ENCODE data around the gene RGS9.
A peak's percentile ranks its signal among the peaks of the same experiment; 100 is the strongest.
"Not testable (repeated sequence)": the region's sequence is repeated elsewhere in the genome, so short reads cannot be mapped to it uniquely, and the experiment has no call there.

The RGS9 gene

DNA sequence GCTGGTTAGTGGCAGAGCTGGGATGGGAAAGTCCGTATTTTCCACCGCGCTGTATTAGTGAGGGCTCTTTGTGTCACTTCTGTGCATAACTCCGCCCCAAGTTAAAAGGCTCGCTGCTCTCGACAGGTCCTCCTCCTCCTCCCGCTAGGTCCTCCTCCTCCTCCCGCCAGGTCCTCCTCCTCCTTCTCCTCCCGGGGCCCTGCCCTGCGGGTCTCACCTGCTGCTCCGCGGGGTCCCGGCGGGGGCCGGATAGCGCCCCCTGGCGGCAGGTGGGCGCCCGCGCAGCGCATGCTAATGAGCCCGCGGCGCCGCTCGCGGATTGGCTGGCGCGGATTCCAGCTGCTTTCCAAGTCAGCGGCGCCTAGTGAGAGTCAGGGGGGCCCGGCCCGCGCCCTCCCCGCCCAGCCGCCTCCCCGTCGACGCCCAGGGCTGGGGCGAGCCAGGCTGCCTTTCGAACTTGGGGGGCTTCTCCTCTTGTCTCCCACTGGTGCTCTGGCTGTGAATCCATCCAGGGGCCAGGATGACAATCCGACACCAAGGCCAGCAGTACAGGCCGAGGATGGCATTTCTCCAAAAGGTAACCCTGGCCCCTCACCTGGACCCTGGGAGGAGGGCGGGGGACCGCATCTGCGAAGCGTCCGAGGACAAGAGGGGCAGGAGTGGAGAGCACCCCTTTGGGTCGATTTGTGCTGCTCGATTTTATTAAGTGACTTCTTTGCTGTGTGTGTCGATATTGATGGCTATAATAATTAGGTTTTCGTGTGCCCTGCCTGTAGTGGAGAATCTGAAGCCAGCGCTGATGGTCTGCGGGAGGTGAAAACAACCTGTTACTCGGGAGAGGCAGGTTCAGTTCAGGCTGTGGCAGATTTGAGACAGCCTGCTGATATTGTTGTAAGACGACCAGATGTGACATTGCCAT, at the start of gene RGS9:
RGS9 (plus strand) TSS at position 350 of the 919 bp plus-strand sequence; CDS start at position 521, 171 bp downstream.
- peak; percentile 53 for DNase-seq (ENCODE audit: low read depth)

DNA sequence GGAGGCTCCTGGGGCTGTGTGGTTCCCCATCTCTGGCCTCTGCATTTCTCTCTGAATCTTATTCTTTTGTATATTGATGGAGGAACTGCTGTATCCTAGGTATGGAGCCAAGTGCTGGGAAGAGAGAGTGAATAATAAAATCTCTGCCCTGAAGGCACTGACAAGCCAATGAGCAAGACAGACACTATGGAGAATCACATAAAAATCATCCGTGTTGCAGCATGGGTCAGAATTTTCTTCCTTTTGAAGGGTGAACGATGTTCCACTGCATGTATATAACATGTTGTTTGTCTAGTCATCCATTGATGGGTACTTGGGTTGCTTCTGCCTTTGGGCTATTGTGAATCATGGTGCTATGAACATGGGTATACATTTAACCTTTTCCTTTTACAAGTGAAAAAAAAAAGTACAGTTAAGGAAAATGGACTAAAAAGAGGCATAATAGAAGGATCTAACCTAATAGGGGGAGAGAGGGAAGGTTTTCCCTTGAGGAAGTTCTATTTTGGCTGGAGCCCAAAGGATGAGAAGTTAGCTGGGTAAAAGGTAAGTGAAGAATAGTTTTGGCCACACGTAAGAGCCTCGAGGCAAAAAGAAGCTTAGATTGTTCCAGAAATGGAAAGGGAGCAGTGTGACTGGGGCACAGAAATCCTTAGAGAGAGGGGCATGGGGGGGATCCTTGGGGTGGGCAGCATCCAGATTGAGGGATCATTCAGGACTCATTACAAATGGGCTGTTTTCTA, 48.4 kb upstream of the RGS9 start:
- DNase-seq (ENCODE audit: low read depth), result no peak

DNA sequence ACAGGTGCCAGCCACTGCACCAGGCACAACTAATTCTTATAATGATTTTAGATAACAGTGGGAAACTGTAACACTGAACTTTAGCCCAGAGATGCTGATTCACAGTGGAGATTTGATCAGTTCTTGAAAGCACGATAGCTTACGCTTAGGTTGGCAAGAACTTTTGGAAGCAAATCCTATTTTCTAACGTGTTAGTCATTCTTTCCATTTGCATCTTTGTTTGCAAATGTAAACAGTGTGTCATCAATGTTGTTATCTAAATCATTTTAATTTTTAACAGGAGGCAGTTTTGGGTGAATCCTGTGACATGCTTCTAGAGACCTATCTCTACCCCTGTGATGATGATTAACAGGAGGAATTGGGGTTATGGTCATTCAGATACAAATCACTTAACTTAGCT, 44.9 kb upstream of the RGS9 start:
- no peak for DNase-seq (ENCODE audit: low read depth)

DNA sequence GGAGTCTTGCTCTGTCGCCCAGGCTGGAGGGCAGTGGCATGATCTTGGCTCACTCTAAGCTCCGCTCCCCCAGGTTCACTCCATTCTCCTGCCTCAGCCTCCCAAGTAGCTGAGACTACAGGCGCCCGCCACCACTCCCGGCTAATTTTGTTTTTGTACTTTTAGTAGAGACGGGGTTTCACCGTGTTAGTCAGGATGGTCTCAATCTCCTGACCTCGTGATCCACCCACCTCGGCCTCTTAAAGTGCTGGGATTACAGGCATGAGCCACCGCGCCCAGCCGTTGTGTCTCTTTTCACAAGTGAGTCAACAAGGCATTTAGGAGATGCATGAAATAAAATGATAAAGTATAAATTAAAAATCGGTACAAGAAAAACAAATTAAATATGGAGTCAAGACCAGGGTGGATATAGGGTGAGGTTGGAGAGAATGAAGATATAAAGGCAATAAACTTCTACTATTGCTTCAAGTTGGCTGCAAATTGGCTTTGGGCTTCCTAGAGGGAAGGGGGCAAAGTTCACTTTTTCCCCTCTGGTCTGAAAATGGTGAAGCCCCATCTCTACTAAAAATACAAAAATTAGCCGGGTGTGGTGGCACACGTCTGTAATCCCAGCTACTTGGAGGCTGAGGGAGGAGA, 44.3 kb upstream of the RGS9 start:
- not testable (repeated sequence) for DNase-seq (ENCODE audit: low read depth)

DNA sequence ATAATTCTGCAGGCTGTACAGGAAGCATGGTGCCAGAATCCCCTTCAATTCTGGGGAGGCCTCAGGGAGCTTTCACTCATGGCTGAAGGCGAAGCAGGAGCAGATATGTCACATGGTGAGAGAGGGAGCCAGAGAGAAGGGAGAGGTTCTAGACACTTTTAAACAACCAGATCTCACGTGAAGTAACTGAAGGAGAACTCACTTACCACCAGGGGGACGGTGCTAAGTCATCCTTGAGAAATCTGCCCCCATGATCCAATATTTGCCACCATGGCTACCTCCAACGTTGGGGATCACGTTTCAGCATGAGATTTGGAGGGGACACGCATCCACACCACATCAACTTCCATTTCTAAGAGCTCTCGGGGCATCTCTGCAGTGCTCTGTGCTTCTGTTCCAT, 43.2 kb upstream of the RGS9 start:
- no peak for DNase-seq (ENCODE audit: low read depth)

DNA sequence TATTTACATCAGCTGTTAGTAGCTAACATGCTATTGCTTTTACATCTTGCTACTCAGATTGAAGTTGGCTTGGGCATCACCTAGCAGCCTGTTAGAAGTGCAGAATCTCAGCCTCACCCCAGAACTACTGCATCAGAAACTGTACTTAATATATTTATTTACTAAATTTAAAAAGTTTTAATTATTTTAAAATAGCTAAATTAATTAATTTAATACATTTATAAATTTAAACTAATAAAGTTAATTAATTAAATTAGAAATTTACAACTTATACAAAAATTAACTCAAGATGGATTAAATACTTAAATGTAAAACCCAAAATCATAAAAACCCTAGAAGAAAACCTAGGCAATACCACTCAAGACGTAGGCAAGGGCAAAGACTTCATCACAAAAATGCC, 41.7 kb upstream of the RGS9 start:
- DNase-seq (ENCODE audit: low read depth), result no peak

DNA sequence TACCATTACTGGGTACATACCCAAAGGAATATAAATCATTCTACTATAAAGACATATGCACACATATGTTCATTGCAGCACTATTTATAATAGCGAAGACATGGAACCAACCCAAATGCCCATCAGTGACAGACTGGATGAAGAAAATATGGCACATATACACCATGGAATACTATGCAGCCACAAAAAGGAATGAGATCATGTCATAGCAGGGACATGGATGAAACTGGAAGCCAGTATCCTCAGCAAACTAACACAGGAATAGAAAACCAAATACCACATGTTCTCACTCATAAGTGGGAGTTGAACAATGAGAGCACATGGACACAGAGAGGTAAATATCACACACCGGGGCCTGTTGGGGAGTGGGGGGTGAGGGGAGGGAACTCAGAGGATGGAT, 40.8 kb upstream of the RGS9 start:
- DNase-seq (ENCODE audit: low read depth), result not testable (repeated sequence)

DNA sequence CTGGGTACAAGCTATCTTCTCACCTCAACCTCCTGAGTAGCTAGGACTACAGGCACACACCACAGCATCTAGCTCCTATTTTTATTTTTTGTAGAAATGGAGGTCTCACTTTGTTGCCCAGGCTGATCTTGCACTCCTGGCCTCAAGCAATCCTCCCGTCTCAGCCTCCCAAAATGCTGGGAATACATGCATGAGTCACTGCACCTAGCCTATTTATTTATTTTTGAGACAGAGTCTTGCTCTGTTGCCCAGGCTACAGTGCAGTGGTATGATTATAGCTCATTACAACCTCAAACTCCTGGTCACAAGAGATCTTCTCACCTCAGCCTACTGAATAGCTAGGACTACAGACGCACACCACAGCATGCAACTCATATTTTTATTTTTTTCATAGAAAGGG, 40.1 kb upstream of the RGS9 start:
- no peak for DNase-seq (ENCODE audit: low read depth)

DNA sequence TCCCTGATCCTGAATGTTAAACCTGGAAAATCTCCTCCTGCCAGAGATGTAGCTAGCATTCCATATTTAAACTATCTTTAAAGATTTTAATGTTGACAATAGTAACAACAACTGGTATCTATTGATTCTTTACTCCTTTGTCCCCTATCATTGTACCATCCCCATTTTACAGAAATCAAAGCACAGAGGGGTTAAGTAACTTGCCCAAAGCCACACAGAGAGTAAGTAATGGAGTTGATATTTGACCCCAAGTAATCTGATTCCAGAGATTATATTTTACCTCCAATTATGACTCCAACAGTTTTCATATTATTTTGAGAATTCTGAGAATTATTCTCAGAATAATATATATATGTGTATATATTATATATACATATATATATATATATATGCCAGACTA, 37.7 kb upstream of the RGS9 start:
- DNase-seq (ENCODE audit: low read depth), result no peak

DNA sequence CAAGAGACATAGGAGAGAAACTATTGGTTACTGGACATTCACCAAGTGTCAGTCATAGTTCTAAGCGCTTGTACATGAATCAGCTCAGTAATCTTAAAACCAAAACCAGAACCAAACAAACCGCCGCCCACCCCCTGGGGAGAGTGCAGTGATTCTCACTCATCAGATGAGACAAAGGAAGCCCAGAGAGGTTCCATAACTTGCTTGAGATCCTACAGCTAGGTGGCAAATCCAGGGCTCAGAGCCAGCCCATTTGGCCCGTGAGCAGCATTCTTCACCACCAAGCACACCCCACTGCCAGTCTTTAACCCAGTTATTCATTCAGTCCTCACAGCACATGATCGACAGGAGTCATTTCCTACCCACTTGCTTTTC, 37.2 kb upstream of the RGS9 start:
- peak; percentile 15 for DNase-seq (ENCODE audit: low read depth)

DNA sequence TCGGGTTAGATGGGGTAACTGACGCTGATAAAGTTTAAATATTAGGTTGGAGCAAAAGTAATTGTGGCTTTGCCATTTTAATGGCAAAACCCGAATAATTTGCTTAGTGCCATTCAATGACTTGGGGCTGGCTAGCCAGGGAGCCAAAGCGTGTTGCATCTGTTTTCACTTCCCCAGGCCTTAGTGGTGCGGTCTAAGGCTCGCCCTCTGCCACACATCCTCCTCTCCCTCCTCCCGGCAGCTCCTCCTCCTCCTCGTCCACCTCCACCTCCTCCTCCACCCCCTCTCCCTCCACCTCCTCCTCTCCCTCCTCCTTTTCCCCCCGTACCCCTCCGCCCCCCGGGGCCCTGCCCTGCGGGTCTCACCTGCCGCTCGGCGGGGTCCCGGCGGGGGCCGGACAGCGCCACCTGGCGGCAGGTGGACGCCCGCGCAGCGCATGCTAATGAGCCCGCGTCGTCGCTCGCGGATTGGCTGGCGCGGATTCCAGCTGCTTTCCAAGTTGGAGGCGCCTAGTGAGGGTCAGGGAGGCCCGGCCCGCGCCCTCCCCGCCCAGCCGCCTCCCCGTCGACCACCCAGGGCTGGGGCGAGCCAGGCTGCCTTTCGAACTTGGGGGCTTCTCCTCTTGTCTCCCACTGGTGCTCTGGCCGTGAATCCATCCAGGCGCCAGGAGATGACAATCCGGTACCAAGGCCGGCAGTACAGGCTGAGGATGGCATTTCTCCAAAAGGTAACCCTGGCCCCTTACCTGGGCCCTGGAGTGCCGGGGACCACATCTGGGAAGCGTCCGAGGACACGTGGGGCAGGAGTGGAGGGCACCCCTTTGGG, 36.6 kb upstream of the RGS9 start:
- DNase-seq (ENCODE audit: low read depth), result peak; percentile 56

DNA sequence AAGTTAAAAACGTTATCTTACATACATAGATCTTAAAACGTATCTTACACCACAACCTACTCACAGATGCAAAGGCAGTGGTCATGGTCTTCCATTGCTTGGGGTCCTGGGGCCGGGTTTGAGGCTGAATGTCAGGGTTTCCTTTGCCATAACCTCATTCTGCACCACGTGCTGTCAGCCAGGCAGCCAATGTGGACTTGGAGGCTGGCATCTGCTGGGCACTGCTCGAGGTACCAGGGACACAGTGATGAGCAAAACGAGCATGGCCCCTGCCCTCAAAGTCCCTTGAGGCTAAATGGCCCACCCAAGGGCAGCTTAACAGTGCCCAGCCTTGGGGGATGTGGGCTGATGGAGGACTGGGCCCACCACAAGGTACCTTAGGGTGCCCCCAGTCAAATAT, 35.8 kb upstream of the RGS9 start:
- no peak for DNase-seq (ENCODE audit: low read depth)

DNA sequence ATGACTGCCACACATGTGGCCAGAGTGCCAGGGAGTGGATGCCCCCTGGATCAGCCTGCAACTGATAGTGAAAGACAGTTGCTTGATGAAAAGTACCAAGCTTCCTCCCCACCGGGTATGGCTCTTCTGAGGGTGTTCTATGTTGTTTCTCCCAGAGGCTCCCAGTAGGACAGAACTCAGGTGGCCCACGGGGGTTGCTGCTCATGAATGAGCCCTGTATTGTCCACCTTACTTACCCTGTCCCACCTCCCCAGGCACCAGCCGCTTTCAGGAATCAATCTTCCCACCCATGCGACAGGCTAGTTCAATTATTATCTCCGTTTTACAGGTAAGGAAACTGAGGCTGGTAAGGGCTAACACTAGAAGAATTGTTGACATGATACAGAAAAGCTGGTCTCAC, 34.9 kb upstream of the RGS9 start:
- no peak for DNase-seq (ENCODE audit: low read depth)

DNA sequence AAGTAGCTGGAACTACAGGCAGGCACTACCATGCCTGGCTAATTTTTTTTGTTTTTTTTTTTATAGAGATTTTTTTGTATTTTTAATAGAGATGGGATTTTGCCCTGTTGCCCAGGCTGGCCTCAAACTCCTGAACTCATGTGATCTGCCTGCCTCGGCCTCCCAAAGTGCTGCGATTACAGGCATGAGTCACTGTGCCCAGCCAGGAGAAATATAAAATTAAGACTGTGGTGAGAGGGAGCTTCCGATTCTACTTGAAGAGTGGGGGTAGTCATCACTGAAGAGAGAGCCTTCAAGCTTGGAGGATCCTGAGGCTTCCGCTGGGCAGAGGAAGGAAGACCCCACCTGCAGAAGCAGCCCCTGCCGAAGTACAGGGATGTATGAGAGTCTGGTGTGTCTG, 34.4 kb upstream of the RGS9 start:
- no peak for DNase-seq (ENCODE audit: low read depth)

DNA sequence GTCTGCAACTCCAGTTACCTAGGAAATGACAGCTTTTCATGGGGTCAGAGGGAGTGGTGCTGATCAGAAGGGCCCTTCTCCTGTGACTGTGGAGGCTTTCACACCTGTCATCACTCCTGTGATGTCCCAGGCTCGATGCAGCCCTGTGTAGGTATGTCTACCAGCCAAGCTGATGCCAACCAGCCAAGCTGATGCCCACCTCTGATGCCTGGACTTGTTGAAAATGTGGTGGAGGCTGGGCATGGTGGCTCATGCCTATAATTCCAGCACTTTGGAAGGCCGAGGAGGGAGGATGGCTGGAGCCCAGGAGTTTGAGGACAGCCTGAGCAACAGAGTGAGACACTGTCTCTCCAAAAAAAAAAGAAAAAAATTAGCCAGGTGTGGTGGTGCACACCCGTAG, 33.7 kb upstream of the RGS9 start:
- no peak for DNase-seq (ENCODE audit: low read depth)

DNA sequence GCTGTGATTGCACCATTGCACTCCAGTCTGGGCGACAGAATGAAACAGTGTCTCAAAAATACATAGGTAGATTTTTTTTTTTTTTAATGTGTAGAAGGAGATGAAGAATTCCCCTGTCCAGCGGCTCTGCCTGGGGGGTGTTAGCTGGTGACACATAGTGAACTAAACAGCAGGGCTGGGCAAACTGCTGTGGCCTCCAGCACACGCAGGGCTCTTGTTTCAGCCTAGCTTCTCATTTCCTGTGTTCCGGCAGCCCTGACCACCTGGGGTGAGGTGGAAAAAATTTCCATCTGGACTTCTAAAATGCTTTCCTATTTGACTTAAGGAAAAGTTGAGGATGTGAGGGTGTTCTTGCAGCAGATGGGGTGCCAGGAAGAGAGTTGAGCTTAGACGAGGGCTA, 33.3 kb upstream of the RGS9 start:
- no peak for DNase-seq (ENCODE audit: low read depth)

DNA sequence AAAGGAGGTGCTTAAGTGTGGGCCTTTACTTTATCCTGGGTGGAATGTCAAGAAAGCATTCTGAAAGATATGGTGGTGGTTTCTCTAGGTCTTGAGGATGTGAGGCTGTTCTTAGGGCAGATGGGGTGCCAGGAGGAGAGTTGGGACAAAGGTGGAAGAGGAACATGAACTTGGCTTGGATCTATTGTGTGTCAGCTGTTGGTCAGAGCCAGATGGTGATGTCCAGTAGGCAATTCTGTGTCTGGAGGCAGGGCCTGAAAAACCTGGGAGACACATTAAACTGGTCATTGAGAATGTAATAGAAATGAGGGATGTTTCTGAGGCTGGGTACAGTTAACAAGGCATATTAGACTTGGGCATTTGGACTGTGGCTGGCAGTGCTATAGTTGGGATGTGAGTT, 32.6 kb upstream of the RGS9 start:
- no peak for DNase-seq (ENCODE audit: low read depth)

DNA sequence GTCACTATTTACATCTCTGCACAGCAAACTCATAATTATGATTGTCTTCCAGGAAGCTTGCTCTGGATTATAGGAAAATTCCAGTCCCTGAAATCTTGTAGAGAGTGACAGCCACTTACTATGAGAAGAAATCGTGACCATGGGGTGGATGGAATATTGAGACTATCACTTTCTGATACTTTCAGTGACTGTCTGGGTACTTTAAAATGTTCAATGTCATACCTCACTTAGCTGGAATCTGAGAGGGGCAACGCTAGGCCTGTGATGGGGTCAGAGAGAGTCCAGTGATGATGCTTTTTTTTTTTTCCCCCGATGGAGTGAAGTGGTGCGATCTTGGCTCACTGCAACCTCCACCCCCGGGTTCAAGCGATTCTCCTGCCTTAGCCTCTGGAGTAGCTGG, 32.2 kb upstream of the RGS9 start:
- no peak for DNase-seq (ENCODE audit: low read depth)

DNA sequence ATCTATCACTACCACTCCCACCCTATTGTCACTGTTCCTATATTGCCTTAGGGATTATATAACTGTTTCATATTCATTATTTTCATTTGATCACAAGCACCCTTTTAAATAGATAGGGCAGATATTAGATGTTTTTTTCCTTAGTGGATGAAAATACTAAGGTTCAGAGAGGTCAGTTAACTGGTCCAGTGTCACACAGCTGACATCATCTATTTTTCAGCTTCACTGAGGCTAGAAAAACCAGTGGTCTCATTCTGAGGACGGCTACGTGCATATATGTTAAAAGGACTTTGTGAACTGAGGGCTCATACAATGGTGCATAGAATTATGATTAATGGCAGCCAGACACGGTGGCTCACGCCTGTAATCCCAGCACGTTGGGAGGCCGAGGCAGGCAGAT, 29.0 kb upstream of the RGS9 start:
- no peak for DNase-seq (ENCODE audit: low read depth)

DNA sequence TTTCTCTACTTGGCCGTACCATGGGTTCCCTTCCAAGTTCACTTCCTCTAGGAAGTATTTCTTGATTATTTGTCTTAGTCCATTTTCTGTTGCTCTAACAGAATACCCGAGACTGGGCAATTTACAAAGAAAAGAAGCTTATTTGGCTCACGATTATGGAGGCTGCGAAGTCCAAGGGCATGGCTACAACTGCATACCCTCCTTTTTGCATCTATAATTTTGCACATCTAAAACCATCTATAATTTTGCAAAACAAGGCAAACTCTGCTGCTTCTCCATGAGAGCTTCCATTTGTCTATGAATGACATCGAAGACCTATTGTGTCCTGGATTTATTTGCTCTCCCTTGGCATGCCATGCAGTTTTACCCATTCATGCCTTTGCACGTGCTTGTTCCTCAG, 27.6 kb upstream of the RGS9 start:
- DNase-seq (ENCODE audit: low read depth), result no peak

DNA sequence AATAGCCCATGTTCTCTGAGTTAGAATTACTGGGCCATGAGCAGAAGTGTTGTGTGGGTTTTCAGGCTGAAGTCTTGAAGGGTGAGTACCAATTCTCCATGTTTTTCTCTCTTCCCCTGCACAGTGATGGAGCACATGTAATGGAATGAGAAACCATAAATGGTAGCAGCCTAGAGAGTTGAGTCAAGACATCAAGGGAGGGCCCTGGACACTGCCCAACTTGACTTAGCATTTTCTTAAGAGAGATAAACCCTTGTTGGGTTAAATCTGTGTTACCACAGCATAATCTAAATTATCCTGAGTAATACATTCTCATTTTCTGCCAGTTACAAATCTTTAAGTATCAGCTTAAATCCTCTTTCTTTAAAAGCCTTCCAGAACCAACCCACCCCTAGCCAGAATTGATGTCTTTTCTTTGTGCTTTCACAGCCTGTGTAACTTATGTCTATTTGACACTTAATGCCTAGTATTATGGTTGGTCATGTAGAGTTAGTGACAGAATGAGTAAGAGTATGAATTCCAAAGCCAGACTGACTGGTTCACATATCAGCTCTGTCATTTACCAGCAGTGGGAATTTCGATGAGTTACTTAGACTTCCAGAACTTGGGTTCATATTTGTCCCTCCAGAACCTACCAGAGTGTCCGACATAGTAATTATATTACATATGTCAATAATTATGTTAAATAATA, 27.0 kb upstream of the RGS9 start:
- DNase-seq (ENCODE audit: low read depth), result no peak

DNA sequence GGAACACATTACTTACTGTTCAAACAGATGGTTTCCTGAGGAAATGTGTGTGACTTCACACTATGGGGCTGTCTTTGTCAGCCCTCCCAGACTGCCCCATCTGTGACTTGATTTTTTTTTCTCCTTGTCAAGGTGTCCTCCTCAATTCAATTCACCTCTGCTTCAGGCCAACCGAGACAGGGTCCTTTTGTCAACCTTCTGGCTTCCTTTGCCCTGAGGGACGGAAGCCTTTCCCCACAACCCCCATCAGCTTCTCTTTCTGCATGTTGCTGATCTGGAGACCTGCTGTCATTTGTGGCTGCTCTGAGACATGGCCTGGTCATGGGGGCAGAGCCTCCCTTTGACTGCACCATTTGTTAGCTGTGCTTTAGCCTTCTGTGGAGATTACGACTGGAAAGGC, 21.3 kb upstream of the RGS9 start:
- DNase-seq (ENCODE audit: low read depth), result no peak

All from stimulated activated CD8-positive, alpha-beta memory T cell treated with anti-CD3 and anti-CD28 coated beads, Interleukin-15, amount 100 ng/mL, for 1 hour (primary cell).